ENCODE data around the gene HGF. TPM values are rescaled to one million over a fixed set of nuclear protein-coding genes. Genes with fewer than 3 reads are reported as not detected.

Gene HGF
- total and polyA plus RNA-seq, 2 donors (not counting 1 experiment from before 2014, with no cell fraction given): 0.25 TPM; not detected in 1

- no peak overlapping the region for H3K4me3 ChIP-seq (ENCODE audit: control extremely low read depth in 1 of 5, extremely low read depth in 1 of 5, insufficient read depth in 1 of 5, low read depth in 2 of 5, low read length in 4 of 5)
- no peaks in the 10 kb centered on the region for H3K4me1 ChIP-seq (ENCODE audit: control insufficient read depth in 2 of 2, insufficient read depth in 2 of 2, low read length in 2 of 2)
- Mint-ChIP-seq H3K4me3 (no peak overlapping the region), H3K9me3 (ENCODE audit: insufficient read depth) (no peaks in the 10 kb centered on the region), H3K27me3 (no peaks in the 10 kb centered on the region), H3K27ac (no peak overlapping the region), H3K4me1 (no peaks in the 10 kb centered on the region)
- DNase-seq: no peak
- no peak for ATAC-seq (ENCODE audit: low read depth)
- ChIA-PET CTCF (no interaction called here), POLR2A (no interaction called here)
- H3K9ac ChIP-seq (ENCODE audit: low read length): no peak overlapping the region
- H4K20me1 ChIP-seq (ENCODE audit: control insufficient read depth, insufficient read depth, low read length, poor library complexity, severe bottlenecking): no peaks in the 10 kb centered on the region
- no peak overlapping the region for H3K4me2 ChIP-seq (replicated peaks; ENCODE audit: low read depth, low read length, poor library complexity, severe bottlenecking)
- intact Hi-C loops (cut with micrococcal nuclease): no loop called here
- H3K36me3 ChIP-seq (replicated peaks in 1 of 2; ENCODE audit: control extremely low read depth in 1 of 2, control insufficient read depth in 1 of 2, extremely low read depth in 1 of 2, insufficient read depth in 2 of 2, low read length in 1 of 2): no peaks in the 10 kb centered on the region
- H3K27me3 ChIP-seq (replicated peaks in 1 of 4; ENCODE audit: control extremely low read depth in 1 of 4, control insufficient read depth in 3 of 4, insufficient read depth in 4 of 4, low read length in 3 of 4): no peaks in the 10 kb centered on the region
- no peaks in the 10 kb centered on the region for H3K9me3 ChIP-seq (ENCODE audit: control extremely low read depth in 1 of 3, control insufficient read depth in 2 of 3, insufficient read depth in 1 of 3, low read length in 2 of 3)
- H2AFZ ChIP-seq (ENCODE audit: insufficient read depth, low read depth, low read length, poor library complexity, severe bottlenecking): no peak overlapping the region
- no CpG with 5 or more reads among the region's 3 CpGs for WGBS (ENCODE audit: insufficient coverage)
- H3K27ac ChIP-seq (ENCODE audit: low read length in 2 of 2): no peak overlapping the region
- no peaks in the 10 kb centered on the region for H3K79me2 ChIP-seq (ENCODE audit: control insufficient read depth, insufficient read depth, low read length)
- TF ChIP-seq CTCF (IDR thresholded peaks at IDR 0.05): no peak
- TF ChIP-seq EZH2 (IDR thresholded peaks at IDR 0.05; ENCODE audit: borderline replicate concordance, insufficient read depth, low read depth, low read length, poor library complexity, severe bottlenecking): no peak
These were observed 17.5 kb downstream of the HGF start for GRCh38 chr7:81752318-81752714.

- Histone ChIP-seq H3K9ac (ENCODE audit: low read length) (no peak overlapping the region), H3K79me2 (ENCODE audit: control insufficient read depth, insufficient read depth, low read length) (no peaks in the 10 kb centered on the region), H3K27ac (ENCODE audit: low read length in 2 of 2) (no peak overlapping the region), H3K4me3 (ENCODE audit: control extremely low read depth in 1 of 5, extremely low read depth in 1 of 5, insufficient read depth in 1 of 5, low read depth in 2 of 5, low read length in 4 of 5) (no peak overlapping the region), H3K36me3 (replicated peaks in 1 of 2; ENCODE audit: control extremely low read depth in 1 of 2, control insufficient read depth in 1 of 2, extremely low read depth in 1 of 2, insufficient read depth in 2 of 2, low read length in 1 of 2) (no peaks in the 10 kb centered on the region), H3K4me2 (replicated peaks; ENCODE audit: low read depth, low read length, poor library complexity, severe bottlenecking) (no peak overlapping the region), H4K20me1 (ENCODE audit: control insufficient read depth, insufficient read depth, low read length, poor library complexity, severe bottlenecking) (no peaks in the 10 kb centered on the region), H3K27me3 (replicated peaks in 1 of 4; ENCODE audit: control extremely low read depth in 1 of 4, control insufficient read depth in 3 of 4, insufficient read depth in 4 of 4, low read length in 3 of 4) (no peaks in the 10 kb centered on the region), H3K9me3 (ENCODE audit: control extremely low read depth in 1 of 3, control insufficient read depth in 2 of 3, insufficient read depth in 1 of 3, low read length in 2 of 3) (no peaks in the 10 kb centered on the region), H2AFZ (ENCODE audit: insufficient read depth, low read depth, low read length, poor library complexity, severe bottlenecking) (no peak overlapping the region), H3K4me1 (ENCODE audit: control insufficient read depth in 2 of 2, insufficient read depth in 2 of 2, low read length in 2 of 2) (no peaks in the 10 kb centered on the region)
- ATAC-seq (ENCODE audit: low read depth): no peak
- ChIA-PET CTCF (no interaction called here), POLR2A (no interaction called here)
- WGBS (ENCODE audit: insufficient coverage): 82% methylated on average over 4 of the region's 9 CpGs
- Mint-ChIP-seq H3K27me3 (no peaks in the 10 kb centered on the region), H3K9me3 (ENCODE audit: insufficient read depth) (no peaks in the 10 kb centered on the region), H3K4me1 (no peaks in the 10 kb centered on the region), H3K4me3 (no peak overlapping the region), H3K27ac (no peak overlapping the region)
- DNase-seq: no peak
- TF ChIP-seq CTCF (IDR thresholded peaks at IDR 0.05): no peak
- no peak for TF ChIP-seq EZH2 (IDR thresholded peaks at IDR 0.05; ENCODE audit: borderline replicate concordance, insufficient read depth, low read depth, low read length, poor library complexity, severe bottlenecking)
- intact Hi-C loops (cut with micrococcal nuclease): no loop called here
These were observed 18.1 kb downstream of the HGF start for GRCh38 chr7:81751619-81752317.

All from B cell (primary cell).